Amniotic stem cell (primary cell): ENCODE data around the gene REG1B.
"Not testable (repeated sequence)": the region's sequence is repeated elsewhere in the genome, so short reads cannot be mapped to it uniquely, and the experiment has no call there.

ENCODE experiments used
- DNase-seq: peaks from one replicate; lab custom pipeline; 2025; lab: John Stamatoyannopoulos, UW

The REG1B gene

GRCh38 chr2:79084495-79085135 lies 3.2 kb downstream of the REG1B start:
- no peak for DNase-seq

GRCh38 chr2:79083597-79084251 lies 4.1 kb downstream of the REG1B start:
- DNase-seq, result no peak

GRCh38 chr2:79082987-79083386 lies 4.8 kb downstream of the REG1B start:
- DNase-seq, result no peak

- DNase-seq, result no peak
These were observed 16.7 kb downstream of the REG1B start for GRCh38 chr2:79071078-79071477.

GRCh38 chr2:79065201-79065600 lies 22.6 kb downstream of the REG1B start:
- no peak for DNase-seq

GRCh38 chr2:79054769-79055168 lies 33.0 kb downstream of the REG1B start:
- not testable (repeated sequence) for DNase-seq

GRCh38 chr2:79053486-79053885 lies 34.3 kb downstream of the REG1B start:
- DNase-seq, result not testable (repeated sequence)

GRCh38 chr2:79041032-79041448 lies 46.8 kb downstream of the REG1B start:
- DNase-seq, result no peak

- DNase-seq, result no peak
These were observed 47.8 kb downstream of the REG1B start for GRCh38 chr2:79039944-79040343.
